Measurements from ENCODE around the gene JAG1.

JAG1 gene

DNA sequence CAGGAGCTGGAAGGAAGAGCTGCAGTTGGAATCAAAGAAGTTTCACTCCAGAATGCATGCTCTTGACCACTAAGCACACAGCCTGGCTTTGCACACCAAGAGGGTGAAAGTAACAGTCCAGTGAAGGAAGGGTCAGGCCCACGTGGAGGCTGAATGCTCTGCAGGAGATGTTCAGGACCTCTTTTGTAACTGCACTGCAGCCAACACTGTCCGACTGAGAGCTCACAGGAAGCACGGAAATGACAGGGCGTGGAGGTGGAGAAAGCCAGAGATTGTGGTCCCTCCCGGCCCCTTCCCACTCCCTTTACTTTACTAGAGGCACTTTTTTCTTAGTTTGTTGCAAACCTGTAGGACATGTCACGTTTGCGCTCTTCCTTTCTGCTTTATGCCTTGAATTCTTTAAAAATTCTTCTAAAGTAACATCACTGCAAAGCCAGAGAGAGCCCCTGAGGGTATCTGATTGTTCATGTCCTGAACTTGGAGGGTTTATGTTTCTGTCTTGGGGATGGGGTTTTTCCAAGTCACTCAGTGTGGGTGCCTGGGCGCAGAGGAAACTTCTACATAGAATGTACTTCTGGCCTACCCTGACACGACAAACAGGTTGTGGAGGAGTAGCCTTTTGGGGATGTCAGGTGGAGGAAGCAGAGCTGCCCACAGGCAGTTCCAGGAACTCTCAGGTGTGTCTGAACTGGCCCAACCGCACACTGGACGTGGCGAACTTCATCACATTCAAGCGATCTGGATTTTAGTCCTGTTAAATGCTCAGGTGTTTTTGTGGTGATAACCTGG is 40.9 kb downstream of the JAG1 start:
- no peaks in the 10 kb centered on the region for H3K9me3 ChIP-seq (ENCODE audit: control insufficient read depth, insufficient read depth, low read depth, low read length)
- H3K4me3 ChIP-seq (ENCODE audit: low read depth, low read length), result no peak overlapping the region
- TF ChIP-seq, protein P1, sequence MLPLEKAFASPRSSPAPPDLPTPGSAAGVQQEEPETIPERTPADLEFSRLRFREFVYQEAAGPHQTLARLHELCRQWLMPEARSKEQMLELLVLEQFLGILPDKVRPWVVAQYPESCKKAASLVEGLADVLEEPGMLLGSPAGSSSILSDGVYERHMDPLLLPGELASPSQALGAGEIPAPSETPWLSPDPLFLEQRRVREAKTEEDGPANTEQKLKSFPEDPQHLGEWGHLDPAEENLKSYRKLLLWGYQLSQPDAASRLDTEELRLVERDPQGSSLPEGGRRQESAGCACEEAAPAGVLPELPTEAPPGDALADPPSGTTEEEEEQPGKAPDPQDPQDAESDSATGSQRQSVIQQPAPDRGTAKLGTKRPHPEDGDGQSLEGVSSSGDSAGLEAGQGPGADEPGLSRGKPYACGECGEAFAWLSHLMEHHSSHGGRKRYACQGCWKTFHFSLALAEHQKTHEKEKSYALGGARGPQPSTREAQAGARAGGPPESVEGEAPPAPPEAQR (tag by site-specific recombination; IDR thresholded peaks at IDR 0.05), result no peak
- TF ChIP-seq ZNF366 (tag by site-specific recombination; conservative IDR thresholded peaks at IDR 0.05) (no peak), ZNF555 (tag by site-specific recombination; conservative IDR thresholded peaks at IDR 0.05) (no peak)
- TF ChIP-seq, protein P2, sequence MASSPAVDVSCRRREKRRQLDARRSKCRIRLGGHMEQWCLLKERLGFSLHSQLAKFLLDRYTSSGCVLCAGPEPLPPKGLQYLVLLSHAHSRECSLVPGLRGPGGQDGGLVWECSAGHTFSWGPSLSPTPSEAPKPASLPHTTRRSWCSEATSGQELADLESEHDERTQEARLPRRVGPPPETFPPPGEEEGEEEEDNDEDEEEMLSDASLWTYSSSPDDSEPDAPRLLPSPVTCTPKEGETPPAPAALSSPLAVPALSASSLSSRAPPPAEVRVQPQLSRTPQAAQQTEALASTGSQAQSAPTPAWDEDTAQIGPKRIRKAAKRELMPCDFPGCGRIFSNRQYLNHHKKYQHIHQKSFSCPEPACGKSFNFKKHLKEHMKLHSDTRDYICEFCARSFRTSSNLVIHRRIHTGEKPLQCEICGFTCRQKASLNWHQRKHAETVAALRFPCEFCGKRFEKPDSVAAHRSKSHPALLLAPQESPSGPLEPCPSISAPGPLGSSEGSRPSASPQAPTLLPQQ (tag by site-specific recombination; IDR thresholded peaks at IDR 0.05), result no peak
- no peak overlapping the region for H3K27ac ChIP-seq (ENCODE audit: extremely low read depth, low read depth, low read length)
- H3K4me1 ChIP-seq (ENCODE audit: control insufficient read depth, insufficient read depth, low read length), result no peaks in the 10 kb centered on the region; the same call in 1 of the 2 replicates
- peaks cover 5 to 13% of the 10 kb centered on the region in 2 experiments; a peak in 2 of 3 replicates for H3K36me3 ChIP-seq (ENCODE audit: control insufficient read depth in 2 of 2, insufficient read depth in 1 of 2, low read length in 2 of 2)
- CTCF ChIA-PET, result interaction anchor here (0.6 kb wide), 1 partner anchor 185 kb away, joined by 3 read pairs; no protein-coding TSS in a partner anchor
- POLR2A ChIA-PET, result no interaction called here

DNA sequence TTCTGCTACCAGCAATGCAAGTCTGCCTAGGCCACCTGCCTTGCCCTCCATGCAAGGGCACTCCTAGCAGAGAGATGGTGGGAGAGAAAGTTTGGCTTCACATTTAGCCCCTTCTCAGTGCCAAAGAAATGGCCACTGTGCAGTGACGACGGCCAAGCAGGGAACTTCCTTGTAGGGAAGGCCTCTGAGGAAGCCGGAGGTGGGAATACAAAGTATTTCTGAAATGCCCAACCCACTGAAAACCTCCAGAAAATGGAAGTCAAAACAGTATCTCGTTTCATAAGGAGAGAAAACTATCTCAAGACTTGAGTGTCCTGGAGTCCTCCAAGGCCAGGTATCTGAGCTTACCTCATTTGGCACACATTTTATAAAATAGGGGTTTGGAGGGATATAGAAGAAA is 42.7 kb downstream of the JAG1 start:
- H3K4me3 ChIP-seq (ENCODE audit: low read depth, low read length), result no peak overlapping the region
- no peak overlapping the region for H3K27ac ChIP-seq (ENCODE audit: extremely low read depth, low read depth, low read length)
- CTCF ChIA-PET, result interaction anchor here (1.4 kb wide), 1 partner anchor 28 kb away, joined by 5 read pairs; no protein-coding TSS in a partner anchor
- TF ChIP-seq ZNF558 (tag by site-specific recombination; IDR thresholded peaks at IDR 0.05), result no peak
- TF ChIP-seq ZNF596 (tag by site-specific recombination; IDR thresholded peaks at IDR 0.05), result no peak
- no peak for TF ChIP-seq ZNF184 (tag by site-specific recombination; IDR thresholded peaks at IDR 0.05)
- no peak for TF ChIP-seq ZNF501 (tag by site-specific recombination; IDR thresholded peaks at IDR 0.05)
- TF ChIP-seq ZBTB8A (tag by site-specific recombination; IDR thresholded peaks at IDR 0.05), result no peak
- no peak for TF ChIP-seq ZNF776 (tag by site-specific recombination; IDR thresholded peaks at IDR 0.05; ENCODE audit: borderline replicate concordance)
- TF ChIP-seq IKZF3 (tag by site-specific recombination; IDR thresholded peaks at IDR 0.05), result no peak
- TF ChIP-seq ZNF114 (tag by site-specific recombination; IDR thresholded peaks at IDR 0.05), result no peak
- TF ChIP-seq ZNF350 (tag by site-specific recombination; IDR thresholded peaks at IDR 0.05), result no peak
- no peak for TF ChIP-seq GLIS1 (tag by site-specific recombination; IDR thresholded peaks at IDR 0.05)
- no peak for TF ChIP-seq ZNF391 (tag by site-specific recombination; IDR thresholded peaks at IDR 0.05; ENCODE audit: borderline replicate concordance, low read depth)
- TF ChIP-seq ZNF2 (tag by site-specific recombination; IDR thresholded peaks at IDR 0.05), result no peak
- no peak for TF ChIP-seq ZBTB44 (tag by site-specific recombination; IDR thresholded peaks at IDR 0.05)
- TF ChIP-seq, protein P1 (tag by site-specific recombination; IDR thresholded peaks at IDR 0.05), result no peak
- TF ChIP-seq ZNF621 (tag by site-specific recombination; IDR thresholded peaks at IDR 0.05), result no peak
- no peak for TF ChIP-seq INSM2 (tag by site-specific recombination; IDR thresholded peaks at IDR 0.05)
- no peak for TF ChIP-seq ZNF148 (tag by site-specific recombination; IDR thresholded peaks at IDR 0.05; ENCODE audit: borderline replicate concordance)
- no peak for TF ChIP-seq ZNF747 (tag by site-specific recombination; IDR thresholded peaks at IDR 0.05)
- no peaks in the 10 kb centered on the region; the same call in 1 of the 2 replicates for H3K4me1 ChIP-seq (ENCODE audit: control insufficient read depth, insufficient read depth, low read length)
- H3K9me3 ChIP-seq (ENCODE audit: control insufficient read depth, insufficient read depth, low read depth, low read length), result no peaks in the 10 kb centered on the region
- POLR2A ChIA-PET, result no interaction called here
- no peaks in the 10 kb centered on the region for H3K36me3 ChIP-seq (ENCODE audit: control insufficient read depth in 2 of 2, insufficient read depth in 1 of 2, low read length in 2 of 2)

All from HEK293 (cell line).